ENCODE data around the gene ABCD2. TPM values are rescaled to one million over a fixed set of nuclear protein-coding genes. Genes with fewer than 3 reads are reported as not detected.

ABCD2 gene
- total RNA-seq, 1 experiment from 2014 or later: not detected

DNA sequence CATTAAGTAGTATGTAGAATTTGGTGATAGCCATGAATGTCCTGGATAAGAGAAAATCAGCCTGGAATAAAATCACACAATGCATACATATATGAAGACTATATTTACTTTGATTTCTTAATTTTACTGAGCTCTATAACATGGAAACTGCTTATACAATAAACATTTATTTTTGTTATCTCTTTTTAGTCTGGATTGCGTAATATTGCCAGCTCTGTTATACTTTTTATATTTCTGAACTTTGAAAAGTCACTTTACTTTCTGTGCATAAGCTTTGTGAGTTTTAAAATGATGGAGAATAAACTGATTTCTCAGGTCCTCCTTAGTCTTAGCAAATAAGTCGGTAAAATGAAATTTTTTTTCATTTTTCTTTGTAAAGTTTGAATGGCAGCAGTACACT, 19.2 kb upstream of the ABCD2 start:
- Histone ChIP-seq H3F3A (ENCODE audit: low read length, unreplicated experiment) (no peaks in the 10 kb centered on the region), H3K79me2 (ENCODE audit: low read length) (no peaks in the 10 kb centered on the region), H3K36me3 (ENCODE audit: low read depth, low read length) (no peaks in the 10 kb centered on the region), H3K9me2 (replicated peaks; ENCODE audit: low read length) (no peaks in the 10 kb centered on the region), H3K4me3 (ENCODE audit: low read length) (no peak overlapping the region), H3K27me3 (ENCODE audit: low read length) (peaks cover 40% of the 10 kb centered on the region), H3K27ac (ENCODE audit: low read length) (no peak overlapping the region), H3K4me1 (ENCODE audit: insufficient read depth, low read length) (no peaks in the 10 kb centered on the region), H2AFZ (ENCODE audit: low read length) (no peak overlapping the region), H3K9ac (ENCODE audit: low read length) (no peak overlapping the region), H4K20me1 (ENCODE audit: low read length) (no peaks in the 10 kb centered on the region), H3K4me2 (ENCODE audit: low read length) (no peak overlapping the region), H3K9me3 (ENCODE audit: low read length) (no peaks in the 10 kb centered on the region)
- intact Hi-C loops (cut with micrococcal nuclease): no loop called here
- CTCF ChIA-PET: no interaction called here
- DNase-seq (no peak), ATAC-seq (no peak)
- BruUV-seq (replicated peaks): no TSS peak
- TF ChIP-seq, protein P1, sequence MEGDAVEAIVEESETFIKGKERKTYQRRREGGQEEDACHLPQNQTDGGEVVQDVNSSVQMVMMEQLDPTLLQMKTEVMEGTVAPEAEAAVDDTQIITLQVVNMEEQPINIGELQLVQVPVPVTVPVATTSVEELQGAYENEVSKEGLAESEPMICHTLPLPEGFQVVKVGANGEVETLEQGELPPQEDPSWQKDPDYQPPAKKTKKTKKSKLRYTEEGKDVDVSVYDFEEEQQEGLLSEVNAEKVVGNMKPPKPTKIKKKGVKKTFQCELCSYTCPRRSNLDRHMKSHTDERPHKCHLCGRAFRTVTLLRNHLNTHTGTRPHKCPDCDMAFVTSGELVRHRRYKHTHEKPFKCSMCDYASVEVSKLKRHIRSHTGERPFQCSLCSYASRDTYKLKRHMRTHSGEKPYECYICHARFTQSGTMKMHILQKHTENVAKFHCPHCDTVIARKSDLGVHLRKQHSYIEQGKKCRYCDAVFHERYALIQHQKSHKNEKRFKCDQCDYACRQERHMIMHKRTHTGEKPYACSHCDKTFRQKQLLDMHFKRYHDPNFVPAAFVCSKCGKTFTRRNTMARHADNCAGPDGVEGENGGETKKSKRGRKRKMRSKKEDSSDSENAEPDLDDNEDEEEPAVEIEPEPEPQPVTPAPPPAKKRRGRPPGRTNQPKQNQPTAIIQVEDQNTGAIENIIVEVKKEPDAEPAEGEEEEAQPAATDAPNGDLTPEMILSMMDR (conservative IDR thresholded peaks at IDR 0.05; ENCODE audit: low read depth, low read length): no peak
- TF ChIP-seq EZH2phosphoT487 (IDR thresholded peaks at IDR 0.05; ENCODE audit: borderline replicate concordance, low read length) (no peak), EZH2 (IDR thresholded peaks at IDR 0.05; ENCODE audit: low read length, unreplicated experiment) (no peak)
- POLR2A ChIA-PET (ENCODE audit: unreplicated experiment): no interaction called here

DNA sequence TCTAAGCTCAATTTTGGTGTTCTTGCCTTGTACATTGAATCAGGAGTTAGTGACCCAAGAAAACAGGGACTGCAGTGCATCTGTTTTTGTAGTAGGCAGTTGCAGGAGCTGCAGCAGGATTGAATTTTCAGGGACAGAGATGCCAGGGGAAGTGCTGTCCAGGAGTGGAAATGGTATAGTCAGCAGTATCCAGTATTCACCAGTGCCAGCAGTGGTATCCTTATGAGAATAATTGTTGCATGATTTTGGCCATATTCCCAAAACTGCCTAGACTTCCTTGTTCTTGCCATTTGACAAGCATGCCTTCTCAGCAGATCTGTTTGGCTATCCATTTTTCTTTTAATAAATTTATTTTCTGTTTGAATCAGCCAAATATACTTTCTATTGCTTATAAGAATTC, 18.6 kb upstream of the ABCD2 start:
- intact Hi-C loops (cut with micrococcal nuclease): no loop called here
- H3K27ac ChIP-seq (ENCODE audit: low read length): no peak overlapping the region
- no peaks in the 10 kb centered on the region for H3K9me2 ChIP-seq (replicated peaks; ENCODE audit: low read length)
- no peak overlapping the region for H3K4me2 ChIP-seq (ENCODE audit: low read length)
- TF ChIP-seq, protein P1 (conservative IDR thresholded peaks at IDR 0.05; ENCODE audit: low read depth, low read length): no peak
- TF ChIP-seq EZH2phosphoT487 (IDR thresholded peaks at IDR 0.05; ENCODE audit: borderline replicate concordance, low read length) (no peak), EZH2 (IDR thresholded peaks at IDR 0.05; ENCODE audit: low read length, unreplicated experiment) (no peak)
- H3K4me1 ChIP-seq (ENCODE audit: insufficient read depth, low read length): no peaks in the 10 kb centered on the region
- ATAC-seq (no peak), DNase-seq (no peak)
- H3K9ac ChIP-seq (ENCODE audit: low read length): no peak overlapping the region
- CTCF ChIA-PET: no interaction called here
- no peaks in the 10 kb centered on the region for H3F3A ChIP-seq (ENCODE audit: low read length, unreplicated experiment)
- H3K36me3 ChIP-seq (ENCODE audit: low read depth, low read length): no peaks in the 10 kb centered on the region
- no peaks in the 10 kb centered on the region for H4K20me1 ChIP-seq (ENCODE audit: low read length)
- H3K9me3 ChIP-seq (ENCODE audit: low read length): no peaks in the 10 kb centered on the region
- H3K27me3 ChIP-seq (ENCODE audit: low read length): peaks cover 38% of the 10 kb centered on the region
- H2AFZ ChIP-seq (ENCODE audit: low read length): no peak overlapping the region
- H3K4me3 ChIP-seq (ENCODE audit: low read length): no peak overlapping the region
- no peaks in the 10 kb centered on the region for H3K79me2 ChIP-seq (ENCODE audit: low read length)
- no TSS peak for BruUV-seq (replicated peaks)
- POLR2A ChIA-PET (ENCODE audit: unreplicated experiment): no interaction called here

DNA sequence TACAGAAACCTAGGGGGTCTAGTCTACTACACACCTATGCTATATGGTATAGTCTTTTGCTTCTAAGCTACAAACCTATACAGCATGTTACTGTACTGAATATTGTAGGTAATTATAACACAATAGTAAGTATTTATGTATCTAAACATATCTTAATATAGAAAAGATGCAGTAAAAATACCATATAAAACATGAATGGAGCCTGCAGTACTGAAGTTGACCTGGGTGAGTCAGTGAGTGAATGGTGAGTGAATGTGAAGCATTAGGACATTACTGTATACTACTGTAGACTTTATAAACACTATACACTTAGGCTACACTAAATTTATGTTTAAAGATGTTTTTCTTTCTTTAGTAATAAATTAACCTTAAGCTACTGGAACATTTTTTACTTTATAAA, 13.1 kb upstream of the ABCD2 start:
- intact Hi-C loops (cut with micrococcal nuclease): no loop called here
- H3K4me1 ChIP-seq (ENCODE audit: insufficient read depth, low read length): no peaks in the 10 kb centered on the region
- ChIA-PET CTCF (no interaction called here), POLR2A (ENCODE audit: unreplicated experiment) (no interaction called here)
- H3K9ac ChIP-seq (ENCODE audit: low read length): no peak overlapping the region
- DNase-seq: no peak
- H4K20me1 ChIP-seq (ENCODE audit: low read length): no peaks in the 10 kb centered on the region
- no peak overlapping the region for H3K4me3 ChIP-seq (ENCODE audit: low read length)
- no peak for ATAC-seq
- no peaks in the 10 kb centered on the region for H3K36me3 ChIP-seq (ENCODE audit: low read depth, low read length)
- H3K9me2 ChIP-seq (replicated peaks; ENCODE audit: low read length): no peaks in the 10 kb centered on the region
- H3K79me2 ChIP-seq (ENCODE audit: low read length): no peaks in the 10 kb centered on the region
- H3K4me2 ChIP-seq (ENCODE audit: low read length): no peak overlapping the region
- no peaks in the 10 kb centered on the region for H3F3A ChIP-seq (ENCODE audit: low read length, unreplicated experiment)
- BruUV-seq (replicated peaks): no TSS peak
- no peak overlapping the region for H3K27ac ChIP-seq (ENCODE audit: low read length)
- peaks cover 20% of the 10 kb centered on the region for H3K27me3 ChIP-seq (ENCODE audit: low read length)
- no peak overlapping the region for H2AFZ ChIP-seq (ENCODE audit: low read length)
- no peaks in the 10 kb centered on the region for H3K9me3 ChIP-seq (ENCODE audit: low read length)
- TF ChIP-seq, protein P1 (conservative IDR thresholded peaks at IDR 0.05; ENCODE audit: low read depth, low read length): peak; percentile 22; the same call in 1 of the 2 replicates
- no peak for TF ChIP-seq EZH2 (IDR thresholded peaks at IDR 0.05; ENCODE audit: low read length, unreplicated experiment)
